ENCODE measurements around the gene CEACAM16. TPM values are rescaled to one million over a fixed set of nuclear protein-coding genes. Genes with fewer than 3 reads are reported as not detected.
"Not testable (repeated sequence)": the region's sequence is repeated elsewhere in the genome, so short reads cannot be mapped to it uniquely, and the experiment has no call there.

Gene CEACAM16
- total RNA-seq, 1 donor from 2014 or later: not detected

- H3K4me3 ChIP-seq (ENCODE audit: low read depth, low read length): no peak overlapping the region
- TF ChIP-seq, protein P1, sequence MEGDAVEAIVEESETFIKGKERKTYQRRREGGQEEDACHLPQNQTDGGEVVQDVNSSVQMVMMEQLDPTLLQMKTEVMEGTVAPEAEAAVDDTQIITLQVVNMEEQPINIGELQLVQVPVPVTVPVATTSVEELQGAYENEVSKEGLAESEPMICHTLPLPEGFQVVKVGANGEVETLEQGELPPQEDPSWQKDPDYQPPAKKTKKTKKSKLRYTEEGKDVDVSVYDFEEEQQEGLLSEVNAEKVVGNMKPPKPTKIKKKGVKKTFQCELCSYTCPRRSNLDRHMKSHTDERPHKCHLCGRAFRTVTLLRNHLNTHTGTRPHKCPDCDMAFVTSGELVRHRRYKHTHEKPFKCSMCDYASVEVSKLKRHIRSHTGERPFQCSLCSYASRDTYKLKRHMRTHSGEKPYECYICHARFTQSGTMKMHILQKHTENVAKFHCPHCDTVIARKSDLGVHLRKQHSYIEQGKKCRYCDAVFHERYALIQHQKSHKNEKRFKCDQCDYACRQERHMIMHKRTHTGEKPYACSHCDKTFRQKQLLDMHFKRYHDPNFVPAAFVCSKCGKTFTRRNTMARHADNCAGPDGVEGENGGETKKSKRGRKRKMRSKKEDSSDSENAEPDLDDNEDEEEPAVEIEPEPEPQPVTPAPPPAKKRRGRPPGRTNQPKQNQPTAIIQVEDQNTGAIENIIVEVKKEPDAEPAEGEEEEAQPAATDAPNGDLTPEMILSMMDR (conservative IDR thresholded peaks at IDR 0.05; ENCODE audit: low read depth, low read length): no peak
- DNase-seq (ENCODE audit: low read depth): no peak
Measured at GRCh38 chr19:44666852-44667556, 31.9 kb upstream of the CEACAM16 start.

GRCh38 chr19:44668985-44669764 is 29.8 kb upstream of the CEACAM16 start:
- DNase-seq (ENCODE audit: low read depth): no peak
- H3K4me3 ChIP-seq (ENCODE audit: low read depth, low read length): no peak overlapping the region
- TF ChIP-seq, protein P1 (conservative IDR thresholded peaks at IDR 0.05; ENCODE audit: low read depth, low read length): no peak

DNA sequence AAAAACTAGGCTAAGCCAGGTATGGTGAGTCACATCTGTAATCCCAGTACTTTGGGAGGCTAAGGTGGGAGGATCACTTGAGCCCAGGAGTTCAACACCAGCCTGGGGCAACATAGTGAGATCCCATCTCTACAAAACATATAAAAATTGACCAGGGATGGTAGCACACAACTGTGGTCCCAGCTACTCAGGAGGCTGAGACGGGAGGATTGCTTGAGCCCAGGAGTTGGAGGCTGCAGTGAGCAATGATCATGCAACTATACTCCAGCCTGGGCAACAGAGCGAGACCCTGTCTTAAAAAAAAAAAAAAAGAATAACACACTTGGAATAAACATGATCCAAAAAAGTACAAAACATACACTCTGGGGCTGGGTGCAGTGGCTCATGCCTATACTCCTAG is 28.9 kb upstream of the CEACAM16 start:
- not testable (repeated sequence) for DNase-seq (ENCODE audit: low read depth); H3K4me3 ChIP-seq (ENCODE audit: low read depth, low read length)

- H3K4me3 ChIP-seq (ENCODE audit: low read depth, low read length): no peak within 1 kb of the TSS
- no peak for DNase-seq (ENCODE audit: low read depth)
- TF ChIP-seq, protein P1 (conservative IDR thresholded peaks at IDR 0.05; ENCODE audit: low read depth, low read length): no peak
Measured at GRCh38 chr19:44671400-44671799, 27.6 kb upstream of the CEACAM16 start, which contains the start of gene CEACAM19. Gene CEACAM19, plus strand, starts transcription at chr19:44671482. Its CDS starts 450 bp downstream, at chr19:44671932.

GRCh38 chr19:44672226-44672625 is 26.7 kb upstream of the CEACAM16 start:
- TF ChIP-seq, protein P1 (conservative IDR thresholded peaks at IDR 0.05; ENCODE audit: low read depth, low read length): no peak
- no peak overlapping the region for H3K4me3 ChIP-seq (ENCODE audit: low read depth, low read length)
- no peak for DNase-seq (ENCODE audit: low read depth)

- TF ChIP-seq, protein P1 (conservative IDR thresholded peaks at IDR 0.05; ENCODE audit: low read depth, low read length): no peak
- no peak overlapping the region for H3K4me3 ChIP-seq (ENCODE audit: low read depth, low read length)
- no peak for DNase-seq (ENCODE audit: low read depth)
Measured at GRCh38 chr19:44673510-44673909, 25.4 kb upstream of the CEACAM16 start.

DNA sequence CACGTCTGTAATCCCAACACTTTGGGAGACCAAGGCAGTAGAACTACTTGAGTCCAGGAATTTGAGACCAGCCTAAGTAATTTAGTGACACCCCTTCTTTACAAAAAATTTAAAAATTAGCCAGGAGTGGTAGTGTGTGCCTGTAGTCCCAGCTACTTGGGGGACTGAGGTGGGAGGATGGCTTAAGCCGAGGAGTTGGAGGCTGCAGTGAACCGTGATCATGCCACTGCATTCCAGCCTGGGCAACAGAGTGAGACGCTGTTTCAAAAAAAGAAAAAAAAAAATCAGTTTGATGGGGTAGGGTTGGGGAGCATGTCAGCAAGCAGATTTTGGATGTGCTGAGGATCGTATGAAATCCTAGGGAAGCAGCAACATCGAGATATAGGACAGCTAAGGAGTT is 23.4 kb upstream of the CEACAM16 start:
- TF ChIP-seq, protein P1 (conservative IDR thresholded peaks at IDR 0.05; ENCODE audit: low read depth, low read length): no peak
- no peak for DNase-seq (ENCODE audit: low read depth)
- no peak overlapping the region for H3K4me3 ChIP-seq (ENCODE audit: low read depth, low read length)

All from epithelial cell of proximal tubule (primary cell).